CD14-positive monocyte (primary cell): ENCODE results near the gene TGFBR3. TPM values are rescaled to one million over a fixed set of nuclear protein-coding genes. Genes with fewer than 3 reads are reported as not detected.

Experiments
- DNase-seq, 3 donors: peaks; one replicate each; pipeline ENCODE4 v3.0.0-alpha.2; 2011 to 2022
- H2AFZ ChIP-seq: 2 replicates; pipeline ENCODE4 v1.6.0; 2012; ENCODE audit warnings: mild to moderate bottlenecking, low read depth, low read length, inconsistent platforms; ENCODE audit not compliant: insufficient read depth, poor library complexity, severe bottlenecking
- H3K27ac ChIP-seq, 2 donors: 1 replicate in 1 of 2; 2 replicates in 1 of 2; pipeline ENCODE4 v1.5.1; 2012 to 2013; ENCODE audit warnings: low read length in 2 of 2, control low read depth in 1 of 2, inconsistent platforms in 1 of 2, low read depth in 1 of 2, mild to moderate bottlenecking in 1 of 2
- H3K27me3 ChIP-seq, 2 donors: one replicate each; pipeline versions ENCODE4 v1.6.0 to v1.6.1; 2011 to 2013; ENCODE audit warnings: low read length in 2 of 2; ENCODE audit not compliant: control insufficient read depth in 2 of 2, insufficient read depth in 2 of 2
- H3K36me3 ChIP-seq, 2 donors: replicated peaks in 1 of 2; 1 replicate in 1 of 2; 2 replicates in 1 of 2; pipeline versions ENCODE4 v1.5.1 to v1.6.1; 2012 to 2013; ENCODE audit warnings: low read length in 2 of 2, control low read depth in 1 of 2, inconsistent platforms in 1 of 2, mild to moderate bottlenecking in 1 of 2; ENCODE audit not compliant: insufficient read depth in 2 of 2, control insufficient read depth in 1 of 2
- H3K4me1 ChIP-seq, 2 donors: 1 replicate in 1 of 2; 2 replicates in 1 of 2; pipeline versions ENCODE4 v1.5.1 to v1.6.1; 2012 to 2013; ENCODE audit warnings: low read length in 2 of 2, control low read depth in 1 of 2, inconsistent platforms in 1 of 2, mild to moderate bottlenecking in 1 of 2, moderate library complexity in 1 of 2; ENCODE audit not compliant: insufficient read depth in 2 of 2, control insufficient read depth in 1 of 2
- H3K4me2 ChIP-seq: replicated peaks from 2 replicates; pipeline ENCODE3; 2012; ENCODE audit warnings: low read length, moderate library complexity, mild to moderate bottlenecking; ENCODE audit not compliant: poor library complexity, severe bottlenecking; ENCODE audit errors: extremely low read depth
- H3K4me3 ChIP-seq, 3 experiments: fragments of 200-600 bp in 1 of 3; sonication (generic) in 1 of 3; replicated peaks in 1 of 3; 1 replicate in 2 of 3; 2 replicates in 1 of 3; pipeline ENCODE4 v1.5.1; 2011 to 2013; ENCODE audit warnings: low read length in 3 of 3, mild to moderate bottlenecking in 3 of 3, control low read depth in 2 of 3, low read depth in 2 of 3, inconsistent platforms in 1 of 3, moderate library complexity in 1 of 3
- H3K79me2 ChIP-seq: 2 replicates; pipeline ENCODE4 v1.6.0; 2012; ENCODE audit warnings: mild to moderate bottlenecking, control low read depth, inconsistent platforms, low read length, moderate library complexity; ENCODE audit not compliant: insufficient read depth
- H3K9ac ChIP-seq: 2 replicates; pipeline ENCODE4 v1.6.0; 2017; ENCODE audit warnings: low read length, mild to moderate bottlenecking; ENCODE audit not compliant: insufficient read depth, poor library complexity, severe bottlenecking
- H3K9me3 ChIP-seq, 2 donors: replicated peaks in 1 of 2; 1 replicate in 1 of 2; 2 replicates in 1 of 2; pipeline versions ENCODE4 v1.5.1 to v1.6.1; 2012 to 2013; ENCODE audit warnings: low read length in 2 of 2, control low read depth in 1 of 2; ENCODE audit not compliant: control insufficient read depth in 1 of 2, insufficient read depth in 1 of 2
- H4K20me1 ChIP-seq: 2 replicates; pipeline ENCODE4 v1.6.0; 2012; ENCODE audit warnings: mild to moderate bottlenecking, low read length, control low read depth, moderate library complexity; ENCODE audit not compliant: insufficient read depth
- H3K27ac Mint-ChIP-seq, 7 donors: one replicate each; pipeline ENCODE4 v1.8.0; 2020; ENCODE audit warnings: mild to moderate bottlenecking in 7 of 7, mixed read lengths in 7 of 7, moderate library complexity in 6 of 7, inconsistent platforms in 2 of 7
- H3K27me3 Mint-ChIP-seq, 3 donors: one replicate each; pipeline ENCODE4 v1.8.0; 2021 to 2022; ENCODE audit warnings: low read depth in 3 of 3, mild to moderate bottlenecking in 3 of 3, mixed read lengths in 3 of 3, moderate library complexity in 3 of 3, inconsistent platforms in 1 of 3
- H3K36me3 Mint-ChIP-seq, 2 donors: one replicate each; pipeline ENCODE4 v1.8.0; 2020; ENCODE audit warnings: mixed read lengths in 2 of 2, inconsistent platforms in 1 of 2, mild to moderate bottlenecking in 1 of 2
- H3K4me1 Mint-ChIP-seq: one replicate; pipeline ENCODE4 v1.8.0; 2020; ENCODE audit warnings: mild to moderate bottlenecking, mixed read lengths
- H3K4me3 Mint-ChIP-seq, 2 donors: one replicate each; pipeline ENCODE4 v1.8.0; 2020; ENCODE audit warnings: mild to moderate bottlenecking in 2 of 2, mixed read lengths in 2 of 2, moderate library complexity in 1 of 2
- H3K9me3 Mint-ChIP-seq, 7 donors: one replicate each; pipeline ENCODE4 v1.8.0; 2020 to 2022; ENCODE audit warnings: mixed read lengths in 7 of 7, mild to moderate bottlenecking in 6 of 7, moderate library complexity in 6 of 7, inconsistent platforms in 2 of 7
- CTCF ChIP-seq: fragments of 200-600 bp; IDR thresholded peaks from one replicate; pipeline ENCODE4 v1.8.0; 2022; ENCODE audit warnings: antibody characterized with exemption, mild to moderate bottlenecking
- WGBS: methylation state at CpG from one replicate; pipeline ENCODE4 v1.1.5; 2013; ENCODE audit warnings: missing lambda C conversion rate; ENCODE audit not compliant: insufficient coverage; 5-methylcytosine and 5-hydroxymethylcytosine counted together
- intact Hi-C, 2 donors: fragments of 100-400 bp; cut with micrococcal nuclease; formaldehyde crosslinking; loops; one replicate each; pipeline versions ENCODE4 v1.15.0 to v1.15.1; 2023
- polyA plus RNA-seq, 3 donors: library from polyadenylated mRNA; depleted of rRNA in 1 of 3; unstranded in 2 of 3; stranded (reverse) in 1 of 3; fragments of 300-500 nt in 2 of 3; fragments of >200 nt in 1 of 3; fragmentation: Illumina TruSeq in 2 of 3; gene quantifications; 1 replicate in 2 of 3; 2 replicates in 1 of 3; pipeline ENCODE4 v1.2.3, GENCODE V29; 2012 to 2021

Gene TGFBR3
- polyA plus RNA-seq, 3 donors, result 0.09 to 0.28 (median 0.20) TPM

- Histone ChIP-seq H3K79me2 (no peaks in the 10 kb centered on the region), H3K4me2 (no peak overlapping the region), H3K4me3 (no peak overlapping the region), H3K27ac (no peak overlapping the region), H4K20me1 (no peaks in the 10 kb centered on the region), H3K9ac (no peak overlapping the region), H3K4me1 (no peaks in the 10 kb centered on the region), H3K27me3 (no peaks in the 10 kb centered on the region), H3K9me3 (peaks cover 3 to 6% of the 10 kb centered on the region in 2 donors), H3K36me3 (no peaks in the 10 kb centered on the region), H2AFZ (no peak overlapping the region)
- H3K27ac Mint-ChIP-seq, result no peak overlapping the region
- WGBS, result 92% methylated on average over 6 of the region's 6 CpGs
- no peak for DNase-seq
- H3K36me3 Mint-ChIP-seq, result no peaks in the 10 kb centered on the region
- H3K9me3 Mint-ChIP-seq, result peaks cover 2 to 12% (median 5%) of the 10 kb centered on the region in 7 donors
- H3K4me3 Mint-ChIP-seq, result no peak overlapping the region
- intact Hi-C loops, result no loop called here
- peaks cover 0 to 3% (median 2%) of the 10 kb centered on the region in 3 donors for H3K27me3 Mint-ChIP-seq
- no peak for TF ChIP-seq CTCF
- H3K4me1 Mint-ChIP-seq, result no peaks in the 10 kb centered on the region
Measured at GRCh38 chr1:91741906-91742305, 144.0 kb downstream of the TGFBR3 start.

- DNase-seq, result no peak
- no peak overlapping the region for H3K27ac ChIP-seq
Measured at GRCh38 chr1:91741301-91741700, 144.7 kb downstream of the TGFBR3 start.

More at GRCh38 chr1:91741301-91741700, 144.7 kb downstream of the TGFBR3 start:
- Histone ChIP-seq H4K20me1 (no peaks in the 10 kb centered on the region), H3K79me2 (no peaks in the 10 kb centered on the region), H3K4me2 (no peak overlapping the region), H3K9me3 (peaks cover 0 to under 1% of the 10 kb centered on the region in 2 donors), H3K4me3 (no peak overlapping the region), H3K27me3 (no peaks in the 10 kb centered on the region), H3K36me3 (no peaks in the 10 kb centered on the region), H3K9ac (no peak overlapping the region), H2AFZ (no peak overlapping the region), H3K4me1 (no peaks in the 10 kb centered on the region)
- intact Hi-C loops, result no loop called here
- no peaks in the 10 kb centered on the region for H3K4me1 Mint-ChIP-seq
- H3K36me3 Mint-ChIP-seq, result no peaks in the 10 kb centered on the region
- peaks cover 2 to 8% (median 4%) of the 10 kb centered on the region in 7 donors for H3K9me3 Mint-ChIP-seq
- H3K27ac Mint-ChIP-seq, result no peak overlapping the region
- no peak overlapping the region for H3K4me3 Mint-ChIP-seq
- no peak for TF ChIP-seq CTCF
- 100% methylated on average over 3 of the region's 5 CpGs for WGBS
- peaks cover 0 to 3% (median 2%) of the 10 kb centered on the region in 3 donors for H3K27me3 Mint-ChIP-seq
